BLaER1 treated with 17β-estradiol and CSF1 and Interleukin-3, amounts not matched to agents 10 nM and 100 nM (cell line): ENCODE results near the gene CYB5B.
A peak's percentile ranks its signal among the peaks of the same experiment; 100 is the strongest.

ENCODE experiments used
- H3K27ac ChIP-seq, 11 experiments: shearing (Covaris generic); formaldehyde crosslinking; 2 replicates each; pipeline ENCODE4 v1.8.1; 2022
- H3K27me3 ChIP-seq, 11 experiments: shearing (Covaris generic); formaldehyde crosslinking; 2 replicates each; pipeline ENCODE4 v1.8.1; 2022
- H3K36me3 ChIP-seq, 11 experiments: shearing (Covaris generic); formaldehyde crosslinking; 2 replicates each; pipeline ENCODE4 v1.8.1; 2022
- H3K4me1 ChIP-seq, 10 experiments: shearing (Covaris generic); formaldehyde crosslinking; 2 replicates each; pipeline ENCODE4 v1.8.1; 2022
- H3K4me2 ChIP-seq, 11 experiments: shearing (Covaris generic); formaldehyde crosslinking; 2 replicates each; pipeline ENCODE4 v1.8.1; 2022
- H3K4me3 ChIP-seq, 10 experiments: shearing (Covaris generic); formaldehyde crosslinking; 2 replicates each; pipeline ENCODE4 v1.8.1; 2022
- H3K9ac ChIP-seq, 11 experiments: shearing (Covaris generic); formaldehyde crosslinking; 2 replicates each; pipeline ENCODE4 v1.8.1; 2022
- H3K9me3 ChIP-seq, 11 experiments: shearing (Covaris generic); formaldehyde crosslinking; replicated peaks in 1 of 11; 2 replicates each; pipeline ENCODE4 v1.8.1; 2022
- H4K20me1 ChIP-seq, 11 experiments: shearing (Covaris generic); formaldehyde crosslinking; 2 replicates each; pipeline ENCODE4 v1.8.1; 2022
- Cebpa-rat ChIP-seq, 11 experiments: shearing (Covaris generic); IDR thresholded peaks; 2 replicates each; pipeline ENCODE4 v1.8.1; 2022

Gene CYB5B

DNA sequence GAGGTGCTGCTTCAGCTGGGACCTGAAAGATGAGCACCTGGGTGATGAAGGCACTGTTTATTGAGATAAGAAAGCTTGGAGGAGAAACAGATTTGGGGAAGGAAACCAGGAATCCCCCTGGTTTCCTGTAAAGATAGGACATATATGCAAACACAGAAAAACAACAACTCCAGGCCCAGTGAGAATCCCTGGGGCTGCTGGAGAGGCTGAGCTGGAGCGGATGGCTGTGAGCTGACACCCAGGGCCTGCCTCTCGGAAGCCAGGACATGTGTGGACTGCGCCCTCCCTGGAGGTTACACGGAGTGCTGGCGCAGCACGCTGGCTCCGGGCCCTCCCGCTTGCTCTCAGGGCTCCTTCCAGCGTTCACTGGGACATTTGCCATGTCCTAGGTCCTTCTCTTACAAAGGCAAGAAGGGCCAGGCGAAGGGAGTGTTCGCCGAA, 57.5 kb downstream of the CYB5B start:
- Histone ChIP-seq H3K27ac (peak overlapping the region in 2 of 11 experiments; percentile 21 to 30; a peak in 2 of 22 replicates), H3K4me3 (no peak overlapping the region; a peak in 1 of 20 replicates), H3K4me2 (peak overlapping the region; percentile 34 to 78 (median 56); a peak in 21 of 22 replicates), H3K4me1 (peaks cover 28 to 37% (median 34%) of the 10 kb centered on the region in 10 experiments), H3K9ac (no peak overlapping the region), H4K20me1 (peaks cover 0 to 8% (median 0%) of the 10 kb centered on the region in 11 experiments; a peak in 1 of 22 replicates), H3K27me3 (peaks cover 0 to 23% (median 0%) of the 10 kb centered on the region in 11 experiments; a peak in 4 of 22 replicates), H3K9me3 (peaks cover 0 to 5% (median 0%) of the 10 kb centered on the region in 11 experiments; a peak in 1 of 22 replicates), H3K36me3 (no peaks in the 10 kb centered on the region)
- TF ChIP-seq Cebpa-rat (IDR thresholded peaks at IDR 0.05) = no peak

DNA sequence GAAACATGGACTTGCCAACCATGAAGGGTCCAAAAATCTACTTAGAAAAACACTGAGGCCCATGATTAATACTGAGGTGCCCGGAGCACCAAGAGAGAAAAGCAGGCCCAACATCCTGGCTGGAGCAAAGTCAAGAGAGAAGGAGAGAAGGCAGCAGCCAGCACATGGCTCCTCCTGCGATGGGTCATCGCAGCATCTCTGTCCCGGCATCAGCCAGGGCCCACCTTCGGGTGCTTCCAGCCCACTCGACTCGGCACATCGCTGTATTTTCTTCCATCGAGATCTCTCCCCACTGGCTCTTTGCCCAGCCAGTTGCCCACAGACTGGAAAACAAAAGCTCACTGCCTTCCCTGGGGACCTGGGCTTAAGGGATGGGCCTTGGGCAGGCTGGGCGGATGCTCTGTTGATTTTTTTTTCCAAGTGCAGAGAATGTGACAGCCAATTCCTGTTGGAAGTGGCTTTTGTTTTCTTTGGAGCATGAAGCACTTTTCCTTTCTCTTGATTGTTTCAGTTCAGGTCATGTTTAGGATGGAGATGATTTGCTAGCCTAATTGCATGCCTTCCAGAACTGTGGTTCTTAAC, 58.1 kb downstream of the CYB5B start:
- Histone ChIP-seq H3K4me2 (peak overlapping the region; percentile 34 to 78 (median 56); a peak in 21 of 22 replicates), H3K4me3 (no peak overlapping the region), H3K27me3 (peaks cover 0 to 21% (median 0%) of the 10 kb centered on the region in 11 experiments; a peak in 1 of 22 replicates), H3K27ac (0 out of 22 replicates have a peak overlapping the region, but pooled peaks of 1 of the 11 experiments have one; percentile 21), H3K9me3 (peaks cover 0 to 5% (median 0%) of the 10 kb centered on the region in 11 experiments; a peak in 1 of 22 replicates), H3K9ac (no peak overlapping the region), H4K20me1 (peaks cover 0 to 8% (median 0%) of the 10 kb centered on the region in 11 experiments; a peak in 1 of 22 replicates), H3K4me1 (peaks cover 22 to 31% (median 28%) of the 10 kb centered on the region in 10 experiments), H3K36me3 (no peaks in the 10 kb centered on the region)
- no peak for TF ChIP-seq Cebpa-rat (IDR thresholded peaks at IDR 0.05)

DNA sequence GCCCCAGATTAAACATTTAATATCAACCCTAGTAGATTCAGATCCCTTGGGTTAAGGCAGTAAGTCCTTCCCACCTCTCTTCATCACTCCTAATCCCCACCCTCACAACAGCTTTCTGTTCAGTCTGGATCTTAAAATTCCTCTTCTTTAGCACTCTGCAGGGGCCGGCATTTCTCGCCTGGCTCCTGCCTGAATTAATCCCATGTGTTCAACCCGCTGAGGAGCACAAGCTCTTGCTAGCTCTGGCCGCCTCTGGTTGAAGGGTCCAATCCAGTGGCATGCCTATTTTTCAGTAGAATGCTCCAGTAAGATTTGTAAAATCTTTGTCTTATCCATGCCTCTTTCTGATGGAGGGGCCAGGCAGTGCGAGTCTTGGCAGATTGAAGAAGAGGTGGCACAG, 59.2 kb downstream of the CYB5B start:
- peaks cover 15 to 24% (median 22%) of the 10 kb centered on the region in 10 experiments for H3K4me1 ChIP-seq
- no peak overlapping the region for H3K9ac ChIP-seq
- H4K20me1 ChIP-seq = peaks cover 0 to 8% (median 0%) of the 10 kb centered on the region in 11 experiments; a peak in 1 of 22 replicates
- no peak overlapping the region for H3K27ac ChIP-seq
- TF ChIP-seq Cebpa-rat (IDR thresholded peaks at IDR 0.05) = no peak
- peaks cover 0 to 5% (median 0%) of the 10 kb centered on the region in 11 experiments; a peak in 1 of 22 replicates for H3K9me3 ChIP-seq
- no peak overlapping the region for H3K4me3 ChIP-seq
- peaks cover 0 to 21% (median 0%) of the 10 kb centered on the region in 11 experiments; a peak in 1 of 22 replicates for H3K27me3 ChIP-seq
- H3K36me3 ChIP-seq = no peaks in the 10 kb centered on the region
- no peak overlapping the region for H3K4me2 ChIP-seq

DNA sequence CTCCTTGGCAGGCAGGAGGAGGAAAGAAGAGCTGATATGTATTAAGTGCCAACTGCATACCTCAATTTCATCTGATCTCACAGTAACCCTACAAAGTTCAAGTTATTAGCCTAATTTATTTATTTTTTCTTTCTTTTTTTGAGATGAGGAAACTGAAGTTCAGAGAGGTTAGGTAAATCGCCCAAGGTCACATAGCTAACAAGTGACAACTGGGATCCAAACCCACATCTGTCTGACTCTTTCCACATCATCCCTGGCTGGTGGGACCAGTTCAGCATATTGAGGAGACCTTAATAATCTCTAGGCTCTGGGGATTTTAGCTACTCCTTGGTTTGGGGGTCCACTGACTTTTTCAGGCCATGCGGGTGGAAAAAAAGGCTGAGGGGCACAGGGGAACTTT, 60.9 kb downstream of the CYB5B start:
- Histone ChIP-seq H3K9ac (no peak overlapping the region), H3K27me3 (peaks cover 0 to 21% (median 0%) of the 10 kb centered on the region in 11 experiments; a peak in 1 of 22 replicates), H3K9me3 (no peaks in the 10 kb centered on the region), H3K4me1 (peaks cover 15 to 24% (median 22%) of the 10 kb centered on the region in 10 experiments), H3K27ac (no peak overlapping the region), H4K20me1 (peaks cover 0 to 8% (median 0%) of the 10 kb centered on the region in 11 experiments; a peak in 1 of 22 replicates), H3K4me2 (no peak overlapping the region), H3K4me3 (no peak overlapping the region), H3K36me3 (no peaks in the 10 kb centered on the region)
- no peak for TF ChIP-seq Cebpa-rat (IDR thresholded peaks at IDR 0.05)

DNA sequence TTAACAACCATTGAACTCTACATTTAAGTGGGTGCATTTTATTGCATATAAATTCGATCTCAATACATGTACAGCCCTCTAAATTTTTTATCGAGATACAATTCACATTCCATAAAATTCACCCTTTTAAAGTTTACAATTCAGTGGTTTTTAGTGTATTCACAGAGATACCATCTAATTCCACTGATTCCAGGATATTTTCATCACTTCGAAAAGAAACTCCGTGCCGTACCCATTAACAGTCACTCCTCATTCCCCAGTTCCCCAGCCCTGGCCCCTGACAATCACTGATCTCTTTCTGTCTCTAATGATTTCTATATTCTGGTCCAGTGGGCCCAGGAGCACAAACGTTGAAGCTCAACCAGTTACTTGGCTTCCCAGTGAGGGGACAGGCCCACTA, 61.4 kb downstream of the CYB5B start:
- Histone ChIP-seq H4K20me1 (peaks cover 0 to 8% (median 0%) of the 10 kb centered on the region in 11 experiments; a peak in 1 of 22 replicates), H3K9ac (no peak overlapping the region), H3K4me1 (peaks cover 15 to 21% (median 20%) of the 10 kb centered on the region in 10 experiments), H3K4me3 (no peak overlapping the region), H3K36me3 (no peaks in the 10 kb centered on the region), H3K27me3 (peaks cover 0 to 21% (median 0%) of the 10 kb centered on the region in 11 experiments; a peak in 1 of 22 replicates), H3K27ac (no peak overlapping the region), H3K9me3 (no peaks in the 10 kb centered on the region), H3K4me2 (no peak overlapping the region)
- TF ChIP-seq Cebpa-rat (IDR thresholded peaks at IDR 0.05) = no peak

DNA sequence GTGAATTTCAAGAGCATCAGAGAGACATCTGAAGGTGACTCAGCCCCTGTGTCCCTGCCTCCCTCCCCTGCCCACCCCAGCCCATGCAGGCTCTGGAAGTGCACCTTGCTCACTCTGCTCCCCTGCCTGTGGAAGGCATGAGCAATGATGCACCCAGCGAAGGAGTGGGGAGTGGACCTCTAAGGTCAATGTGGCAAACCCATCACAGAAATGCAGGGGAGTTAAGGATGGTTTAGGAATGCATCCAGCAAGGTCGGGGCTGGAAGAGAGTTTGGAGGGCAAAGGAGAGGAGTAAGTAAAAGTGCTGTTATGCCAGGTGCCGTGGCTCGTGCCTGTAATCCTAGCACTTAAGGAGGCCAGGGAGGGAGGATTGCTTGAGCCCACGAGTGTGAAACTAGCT, 61.9 kb downstream of the CYB5B start:
- no peak overlapping the region for H3K27ac ChIP-seq
- TF ChIP-seq Cebpa-rat (IDR thresholded peaks at IDR 0.05) = no peak
- no peaks in the 10 kb centered on the region for H3K9me3 ChIP-seq
- no peak overlapping the region for H3K9ac ChIP-seq
- H3K36me3 ChIP-seq = no peaks in the 10 kb centered on the region
- H3K4me3 ChIP-seq = no peak overlapping the region
- peaks cover 0 to 18% (median 0%) of the 10 kb centered on the region in 11 experiments; a peak in 1 of 22 replicates for H3K27me3 ChIP-seq
- peaks cover 0 to 8% (median 0%) of the 10 kb centered on the region in 11 experiments; a peak in 1 of 22 replicates for H4K20me1 ChIP-seq
- no peak overlapping the region for H3K4me2 ChIP-seq
- H3K4me1 ChIP-seq = peaks cover 12 to 17% (median 15%) of the 10 kb centered on the region in 10 experiments

DNA sequence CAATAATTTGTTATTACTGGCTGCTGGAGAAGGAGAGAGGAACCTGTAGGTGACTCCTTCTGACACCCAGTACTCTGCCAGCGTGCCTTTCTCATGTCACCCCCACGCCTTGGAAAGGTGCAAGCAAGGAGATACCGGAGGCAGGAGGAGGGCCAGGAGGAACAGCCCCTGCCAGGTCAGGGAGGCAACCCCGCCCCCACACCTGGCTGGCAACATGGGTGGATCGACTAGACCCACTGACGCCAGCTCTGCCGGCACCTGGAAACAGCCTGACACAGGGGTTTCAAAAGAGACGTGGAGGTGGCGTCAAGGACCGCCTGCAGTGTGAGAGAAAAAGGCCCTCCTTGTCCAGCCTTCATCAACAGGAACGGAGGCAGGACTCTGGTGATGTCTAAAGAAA, 62.3 kb downstream of the CYB5B start:
- no peak overlapping the region for H3K4me2 ChIP-seq
- H3K4me3 ChIP-seq = no peak overlapping the region

DNA sequence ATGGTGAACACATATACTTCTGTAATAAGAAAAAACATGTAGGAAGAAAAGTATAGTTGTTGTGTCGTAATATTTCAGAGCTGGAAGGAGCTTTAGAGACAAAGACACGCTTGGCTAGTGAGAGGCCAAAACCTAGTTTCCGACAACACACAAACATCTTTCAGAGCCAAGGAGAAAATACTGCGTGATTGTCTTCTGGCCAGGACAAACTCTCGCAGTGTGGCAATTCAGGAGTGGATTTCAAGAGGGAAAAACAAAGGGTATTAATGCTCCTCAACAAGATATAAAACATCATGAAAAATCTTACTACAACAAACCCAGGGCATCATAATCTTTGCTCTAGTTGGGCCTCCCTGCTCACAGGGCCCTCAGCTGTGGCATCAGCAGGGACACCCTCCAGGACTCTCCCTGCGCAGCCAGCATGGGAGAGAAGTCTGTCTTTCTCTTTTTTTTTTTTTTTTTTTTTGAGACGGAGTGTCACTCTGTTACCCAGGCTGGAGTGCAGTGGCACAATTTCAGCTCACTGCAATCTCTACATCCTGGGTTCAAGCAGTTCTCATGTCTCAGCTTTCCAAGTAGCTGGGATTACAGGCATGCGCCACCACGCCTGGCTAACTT, 66.4 kb downstream of the CYB5B start:
- peak in 1 of 11 experiments; percentile 41; a peak in 1 of 22 replicates for TF ChIP-seq Cebpa-rat (IDR thresholded peaks at IDR 0.05)
- H3K27me3 ChIP-seq = no peaks in the 10 kb centered on the region
- H3K9me3 ChIP-seq = peaks cover 0 to 13% (median 5%) of the 10 kb centered on the region in 11 experiments; a peak in 11 of 22 replicates
- no peak overlapping the region for H3K27ac ChIP-seq
- H3K9ac ChIP-seq = no peak overlapping the region
- no peaks in the 10 kb centered on the region for H4K20me1 ChIP-seq
- H3K36me3 ChIP-seq = no peaks in the 10 kb centered on the region
- H3K4me1 ChIP-seq = no peaks in the 10 kb centered on the region
- no peak overlapping the region for H3K4me2 ChIP-seq
- no peak overlapping the region for H3K4me3 ChIP-seq

More for the DNA sequence above, 62.3 kb downstream of the CYB5B start:
- peaks cover 8 to 12% (median 11%) of the 10 kb centered on the region in 10 experiments for H3K4me1 ChIP-seq
- H3K9me3 ChIP-seq = no peaks in the 10 kb centered on the region
- H3K27me3 ChIP-seq = peaks cover 0 to 16% (median 0%) of the 10 kb centered on the region in 11 experiments; a peak in 1 of 22 replicates
- H3K36me3 ChIP-seq = no peaks in the 10 kb centered on the region
- H4K20me1 ChIP-seq = 0 out of 22 replicates have a peak, but pooled peaks cover 0 to 4% (median 0%) of the 10 kb centered on the region in 11 experiments
- TF ChIP-seq Cebpa-rat (IDR thresholded peaks at IDR 0.05) = no peak
- no peak overlapping the region for H3K27ac ChIP-seq
- H3K9ac ChIP-seq = no peak overlapping the region

DNA sequence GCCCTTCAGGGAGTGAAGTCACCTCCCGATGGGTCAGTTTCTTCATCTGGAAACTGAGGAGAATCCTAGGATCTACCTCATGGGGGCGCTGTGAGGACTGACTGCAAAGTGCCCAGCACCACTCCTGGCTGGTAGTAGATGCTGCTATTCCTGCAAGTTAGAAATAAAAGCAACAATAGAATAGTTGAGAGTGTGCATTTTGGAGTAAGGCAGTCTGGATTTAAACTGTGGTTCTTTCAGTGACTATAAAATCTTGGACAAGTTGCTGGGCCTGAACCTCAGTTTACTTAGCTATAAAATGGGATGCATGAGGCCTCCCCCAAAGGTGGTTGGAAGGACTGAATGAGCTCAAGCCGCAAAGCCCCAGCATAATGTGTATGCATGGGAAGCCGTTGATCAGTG, 70.6 kb downstream of the CYB5B start:
- H4K20me1 ChIP-seq = no peaks in the 10 kb centered on the region
- H3K4me2 ChIP-seq = no peak overlapping the region
- H3K27ac ChIP-seq = no peak overlapping the region
- no peak for TF ChIP-seq Cebpa-rat (IDR thresholded peaks at IDR 0.05)
- no peaks in the 10 kb centered on the region for H3K36me3 ChIP-seq
- H3K9me3 ChIP-seq = peaks cover 0 to 13% (median 5%) of the 10 kb centered on the region in 11 experiments; a peak in 11 of 22 replicates
- H3K4me3 ChIP-seq = no peak overlapping the region
- H3K4me1 ChIP-seq = no peaks in the 10 kb centered on the region
- H3K9ac ChIP-seq = no peak overlapping the region
- H3K27me3 ChIP-seq = 0 out of 22 replicates have a peak, but pooled peaks cover 0 to 7% (median 0%) of the 10 kb centered on the region in 11 experiments
